ENCODE data around the gene ZNF43. TPM values are rescaled to one million over a fixed set of nuclear protein-coding genes. Genes with fewer than 3 reads are reported as not detected.
"Not testable (repeated sequence)": the region's sequence is repeated elsewhere in the genome, so short reads cannot be mapped to it uniquely, and the experiment has no call there.

ZNF43 gene
- total and polyA plus RNA-seq, 2 donors (not counting 1 experiment from before 2014, with no cell fraction given), result 10.8 to 59.8 TPM

DNA sequence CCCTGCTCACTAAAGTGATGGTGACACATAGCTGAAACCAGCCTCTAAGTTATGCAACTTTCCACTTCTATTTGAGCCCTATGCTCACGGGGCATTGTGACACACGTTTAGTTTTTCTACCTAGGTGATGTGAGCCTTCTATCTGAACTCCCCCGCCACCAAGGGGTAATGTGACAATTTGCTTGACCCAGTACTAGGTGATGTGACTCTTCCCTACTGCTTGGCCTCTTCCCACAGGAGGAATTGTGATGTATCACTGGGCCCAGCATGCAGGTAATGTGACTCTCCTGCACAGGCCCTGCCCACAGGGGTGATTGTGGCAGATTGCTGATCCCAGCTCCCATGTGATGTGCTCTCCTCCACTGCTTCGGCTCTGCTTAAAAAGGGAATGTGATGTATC, 42.7 kb upstream of the ZNF43 start:
- Mint-ChIP-seq H3K4me3 (no peak overlapping the region), H3K27me3 (no peaks in the 10 kb centered on the region), H3K27ac (no peak overlapping the region), H3K4me1 (no peaks in the 10 kb centered on the region), H3K9me3 (ENCODE audit: insufficient read depth) (no peaks in the 10 kb centered on the region)
- Histone ChIP-seq H3K4me2 (replicated peaks; ENCODE audit: low read depth, low read length, poor library complexity, severe bottlenecking) (no peak overlapping the region), H3K36me3 (replicated peaks in 1 of 2; ENCODE audit: control extremely low read depth in 1 of 2, control insufficient read depth in 1 of 2, extremely low read depth in 1 of 2, insufficient read depth in 2 of 2, low read length in 1 of 2) (no peaks in the 10 kb centered on the region), H3K4me1 (ENCODE audit: control insufficient read depth in 2 of 2, insufficient read depth in 2 of 2, low read length in 2 of 2) (no peaks in the 10 kb centered on the region), H4K20me1 (ENCODE audit: control insufficient read depth, insufficient read depth, low read length, poor library complexity, severe bottlenecking) (no peaks in the 10 kb centered on the region), H3K9ac (ENCODE audit: low read length) (no peak overlapping the region), H3K27me3 (replicated peaks in 1 of 4; ENCODE audit: control extremely low read depth in 1 of 4, control insufficient read depth in 3 of 4, insufficient read depth in 4 of 4, low read length in 3 of 4) (no peaks in the 10 kb centered on the region), H3K9me3 (ENCODE audit: control extremely low read depth in 1 of 3, control insufficient read depth in 2 of 3, insufficient read depth in 1 of 3, low read length in 2 of 3) (no peaks in the 10 kb centered on the region), H3K4me3 (ENCODE audit: control extremely low read depth in 1 of 5, extremely low read depth in 1 of 5, insufficient read depth in 1 of 5, low read depth in 2 of 5, low read length in 4 of 5) (no peak overlapping the region), H3K79me2 (ENCODE audit: control insufficient read depth, insufficient read depth, low read length) (no peaks in the 10 kb centered on the region), H2AFZ (ENCODE audit: insufficient read depth, low read depth, low read length, poor library complexity, severe bottlenecking) (no peak overlapping the region), H3K27ac (ENCODE audit: low read length in 2 of 2) (no peak overlapping the region)
- intact Hi-C loops (cut with micrococcal nuclease), result no loop called here
- no peak for TF ChIP-seq EZH2 (IDR thresholded peaks at IDR 0.05; ENCODE audit: borderline replicate concordance, insufficient read depth, low read depth, low read length, poor library complexity, severe bottlenecking)
- TF ChIP-seq, protein P1, sequence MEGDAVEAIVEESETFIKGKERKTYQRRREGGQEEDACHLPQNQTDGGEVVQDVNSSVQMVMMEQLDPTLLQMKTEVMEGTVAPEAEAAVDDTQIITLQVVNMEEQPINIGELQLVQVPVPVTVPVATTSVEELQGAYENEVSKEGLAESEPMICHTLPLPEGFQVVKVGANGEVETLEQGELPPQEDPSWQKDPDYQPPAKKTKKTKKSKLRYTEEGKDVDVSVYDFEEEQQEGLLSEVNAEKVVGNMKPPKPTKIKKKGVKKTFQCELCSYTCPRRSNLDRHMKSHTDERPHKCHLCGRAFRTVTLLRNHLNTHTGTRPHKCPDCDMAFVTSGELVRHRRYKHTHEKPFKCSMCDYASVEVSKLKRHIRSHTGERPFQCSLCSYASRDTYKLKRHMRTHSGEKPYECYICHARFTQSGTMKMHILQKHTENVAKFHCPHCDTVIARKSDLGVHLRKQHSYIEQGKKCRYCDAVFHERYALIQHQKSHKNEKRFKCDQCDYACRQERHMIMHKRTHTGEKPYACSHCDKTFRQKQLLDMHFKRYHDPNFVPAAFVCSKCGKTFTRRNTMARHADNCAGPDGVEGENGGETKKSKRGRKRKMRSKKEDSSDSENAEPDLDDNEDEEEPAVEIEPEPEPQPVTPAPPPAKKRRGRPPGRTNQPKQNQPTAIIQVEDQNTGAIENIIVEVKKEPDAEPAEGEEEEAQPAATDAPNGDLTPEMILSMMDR (IDR thresholded peaks at IDR 0.05), result no peak
- WGBS (ENCODE audit: insufficient coverage), result 85% methylated on average over 4 of the region's 4 CpGs
- POLR2A ChIA-PET, result no interaction called here
- no peak for DNase-seq
- no peak for ATAC-seq (ENCODE audit: low read depth)
- CTCF ChIA-PET, result no interaction called here

DNA sequence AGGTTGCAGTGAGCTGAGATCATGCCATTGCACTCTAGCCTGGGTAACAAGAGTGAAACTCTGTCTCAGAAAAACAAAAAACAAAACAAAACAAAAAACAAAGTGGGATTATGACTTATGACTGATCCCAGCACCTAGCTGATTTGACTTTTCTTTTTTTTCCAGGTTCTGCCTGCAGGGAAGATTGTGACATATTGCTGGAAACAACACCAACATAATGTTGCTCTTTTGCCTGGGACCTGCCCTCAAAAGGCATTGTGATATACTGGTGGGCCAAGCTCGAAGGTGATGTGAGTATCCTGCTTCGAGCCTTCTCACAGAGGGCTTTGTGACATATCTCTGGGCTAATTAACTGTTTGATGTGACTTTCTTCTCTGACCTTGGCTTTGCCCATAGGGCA, 42.0 kb upstream of the ZNF43 start:
- H4K20me1 ChIP-seq (ENCODE audit: control insufficient read depth, insufficient read depth, low read length, poor library complexity, severe bottlenecking), result no peaks in the 10 kb centered on the region
- intact Hi-C loops (cut with micrococcal nuclease), result no loop called here
- no peak overlapping the region for H3K27ac Mint-ChIP-seq
- no peaks in the 10 kb centered on the region for H3K4me1 ChIP-seq (ENCODE audit: control insufficient read depth in 2 of 2, insufficient read depth in 2 of 2, low read length in 2 of 2)
- H3K36me3 ChIP-seq (replicated peaks in 1 of 2; ENCODE audit: control extremely low read depth in 1 of 2, control insufficient read depth in 1 of 2, extremely low read depth in 1 of 2, insufficient read depth in 2 of 2, low read length in 1 of 2), result no peaks in the 10 kb centered on the region
- no peak overlapping the region for H3K27ac ChIP-seq (ENCODE audit: low read length in 2 of 2)
- H2AFZ ChIP-seq (ENCODE audit: insufficient read depth, low read depth, low read length, poor library complexity, severe bottlenecking), result no peak overlapping the region
- TF ChIP-seq, protein P1 (IDR thresholded peaks at IDR 0.05), result no peak
- no peak for TF ChIP-seq EZH2 (IDR thresholded peaks at IDR 0.05; ENCODE audit: borderline replicate concordance, insufficient read depth, low read depth, low read length, poor library complexity, severe bottlenecking)
- H3K4me3 ChIP-seq (ENCODE audit: control extremely low read depth in 1 of 5, extremely low read depth in 1 of 5, insufficient read depth in 1 of 5, low read depth in 2 of 5, low read length in 4 of 5), result no peak overlapping the region
- H3K27me3 ChIP-seq (replicated peaks in 1 of 4; ENCODE audit: control extremely low read depth in 1 of 4, control insufficient read depth in 3 of 4, insufficient read depth in 4 of 4, low read length in 3 of 4), result no peaks in the 10 kb centered on the region
- ChIA-PET POLR2A (no interaction called here), CTCF (no interaction called here)
- 68% methylated on average over 2 of the region's 2 CpGs for WGBS (ENCODE audit: insufficient coverage)
- H3K79me2 ChIP-seq (ENCODE audit: control insufficient read depth, insufficient read depth, low read length), result no peaks in the 10 kb centered on the region
- no peaks in the 10 kb centered on the region for H3K9me3 ChIP-seq (ENCODE audit: control extremely low read depth in 1 of 3, control insufficient read depth in 2 of 3, insufficient read depth in 1 of 3, low read length in 2 of 3)
- ATAC-seq (ENCODE audit: low read depth) (no peak), DNase-seq (no peak)
- H3K27me3 Mint-ChIP-seq, result no peaks in the 10 kb centered on the region
- no peak overlapping the region for H3K4me3 Mint-ChIP-seq
- H3K4me1 Mint-ChIP-seq, result no peaks in the 10 kb centered on the region
- H3K9me3 Mint-ChIP-seq (ENCODE audit: insufficient read depth), result no peaks in the 10 kb centered on the region
- no peak overlapping the region for H3K9ac ChIP-seq (ENCODE audit: low read length)
- no peak overlapping the region for H3K4me2 ChIP-seq (replicated peaks; ENCODE audit: low read depth, low read length, poor library complexity, severe bottlenecking)

DNA sequence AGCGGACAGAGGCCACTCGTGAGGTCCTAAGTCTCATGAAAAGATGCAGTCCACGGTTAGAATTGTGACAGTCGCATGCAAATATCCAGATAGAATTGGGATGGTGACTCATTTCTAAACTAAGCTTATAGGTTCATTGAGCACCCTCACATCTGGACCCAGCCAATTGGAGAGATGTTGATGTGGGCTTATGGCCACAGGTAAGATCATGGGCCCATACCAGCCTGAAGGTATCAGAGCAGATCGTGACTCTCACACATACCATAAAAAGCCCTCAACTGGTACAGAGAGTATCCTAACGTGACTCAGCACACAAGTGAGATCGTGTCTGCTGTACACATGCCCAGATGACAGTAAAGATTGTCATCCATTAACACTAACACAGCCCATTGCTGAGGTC, 40.6 kb upstream of the ZNF43 start:
- H4K20me1 ChIP-seq (ENCODE audit: control insufficient read depth, insufficient read depth, low read length, poor library complexity, severe bottlenecking); H3K27ac ChIP-seq (ENCODE audit: low read length in 2 of 2); POLR2A ChIA-PET; H3K36me3 ChIP-seq (replicated peaks in 1 of 2; ENCODE audit: control extremely low read depth in 1 of 2, control insufficient read depth in 1 of 2, extremely low read depth in 1 of 2, insufficient read depth in 2 of 2, low read length in 1 of 2); ATAC-seq (ENCODE audit: low read depth); H3K4me3 ChIP-seq (ENCODE audit: control extremely low read depth in 1 of 5, extremely low read depth in 1 of 5, insufficient read depth in 1 of 5, low read depth in 2 of 5, low read length in 4 of 5); CTCF ChIA-PET; H3K79me2 ChIP-seq (ENCODE audit: control insufficient read depth, insufficient read depth, low read length); H3K9ac ChIP-seq (ENCODE audit: low read length); H3K9me3 Mint-ChIP-seq (ENCODE audit: insufficient read depth); H3K4me3 Mint-ChIP-seq; intact Hi-C loops (cut with micrococcal nuclease); H3K4me2 ChIP-seq (replicated peaks; ENCODE audit: low read depth, low read length, poor library complexity, severe bottlenecking); H3K27me3 Mint-ChIP-seq; DNase-seq; H3K27me3 ChIP-seq (replicated peaks in 1 of 4; ENCODE audit: control extremely low read depth in 1 of 4, control insufficient read depth in 3 of 4, insufficient read depth in 4 of 4, low read length in 3 of 4); H3K9me3 ChIP-seq (ENCODE audit: control extremely low read depth in 1 of 3, control insufficient read depth in 2 of 3, insufficient read depth in 1 of 3, low read length in 2 of 3); H3K4me1 Mint-ChIP-seq; H3K27ac Mint-ChIP-seq; H3K4me1 ChIP-seq (ENCODE audit: control insufficient read depth in 2 of 2, insufficient read depth in 2 of 2, low read length in 2 of 2); H2AFZ ChIP-seq (ENCODE audit: insufficient read depth, low read depth, low read length, poor library complexity, severe bottlenecking): not testable (repeated sequence)
- WGBS (ENCODE audit: insufficient coverage), result 100% methylated on average over 2 of the region's 7 CpGs
